Neural crest cell (in vitro differentiated cells): ENCODE data around the gene HAGHL. TPM values are rescaled to one million over a fixed set of nuclear protein-coding genes. Genes with fewer than 3 reads are reported as not detected.
A peak's percentile ranks its signal among the peaks of the same experiment; 100 is the strongest.

Source experiments
- DNase-seq: peaks from one replicate; pipeline ENCODE4 v3.0.0; 2021; ENCODE audit warnings: low read depth, mixed read lengths, low spot score
- H3K27ac Mint-ChIP-seq: one replicate; pipeline ENCODE4 v1.8.0; 2021; ENCODE audit warnings: mild to moderate bottlenecking, mixed read lengths; ENCODE audit not compliant: unreplicated experiment
- H3K27me3 Mint-ChIP-seq: 2 replicates; pipeline ENCODE4 v1.8.0; 2021; ENCODE audit warnings: low read depth, mild to moderate bottlenecking, mixed read lengths
- H3K36me3 Mint-ChIP-seq: 2 replicates; pipeline ENCODE4 v1.8.0; 2021; ENCODE audit warnings: low read depth, mild to moderate bottlenecking, mixed read lengths
- H3K4me1 Mint-ChIP-seq: 2 replicates; pipeline ENCODE4 v1.8.0; 2021; ENCODE audit warnings: mixed read lengths
- H3K4me3 Mint-ChIP-seq: one replicate; pipeline ENCODE4 v1.8.0; 2021; ENCODE audit warnings: mild to moderate bottlenecking, mixed read lengths
- H3K9me3 Mint-ChIP-seq: 2 replicates; pipeline ENCODE4 v1.8.0; 2021; ENCODE audit warnings: mixed read lengths
- CTCF ChIP-seq: fragments of 200-600 bp; sonication (generic); conservative IDR thresholded peaks from 2 replicates; pipeline ENCODE4 v1.5.0; 2021; ENCODE audit warnings: antibody characterized with exemption, mild to moderate bottlenecking
- total RNA-seq: library from RNA; stranded (reverse); gene quantifications from 2 replicates; pipeline ENCODE4 v1.2.1, GENCODE V29; 2021

HAGHL gene
- total RNA-seq, 1 donor from 2014 or later = 15.4 TPM

- Mint-ChIP-seq H3K4me3 (peak overlapping the region; percentile 83), H3K36me3 (no peaks in the 10 kb centered on the region), H3K27ac (no peak overlapping the region), H3K27me3 (peaks cover 12% of the 10 kb centered on the region), H3K4me1 (peaks cover 11% of the 10 kb centered on the region), H3K9me3 (no peaks in the 10 kb centered on the region)
- no peak for TF ChIP-seq CTCF
- DNase-seq = no peak
Measured at GRCh38 chr16:724188-725040, 2.5 kb upstream of the HAGHL start.

GRCh38 chr16:725041-725376, 1.9 kb upstream of the HAGHL start:
- Mint-ChIP-seq H3K27me3 (peaks cover 10% of the 10 kb centered on the region), H3K4me1 (peaks cover 5% of the 10 kb centered on the region), H3K36me3 (no peaks in the 10 kb centered on the region), H3K4me3 (peak overlapping the region; percentile 83), H3K9me3 (no peaks in the 10 kb centered on the region), H3K27ac (no peak overlapping the region)
- no peak for TF ChIP-seq CTCF
- DNase-seq = no peak

- Mint-ChIP-seq H3K27me3 (peaks cover 6% of the 10 kb centered on the region), H3K36me3 (no peaks in the 10 kb centered on the region), H3K4me3 (peak overlapping the region; percentile 83), H3K4me1 (no peaks in the 10 kb centered on the region), H3K27ac (no peak overlapping the region), H3K9me3 (no peaks in the 10 kb centered on the region)
- TF ChIP-seq CTCF = no peak
- no peak for DNase-seq
Measured at GRCh38 chr16:725463-726187, 1.3 kb upstream of the HAGHL start.

GRCh38 chr16:726188-726437, 793 bp upstream of the HAGHL start:
- DNase-seq = no peak
- Mint-ChIP-seq H3K4me3 (peak overlapping the region; percentile 75), H3K27ac (no peak overlapping the region), H3K27me3 (peaks cover 6% of the 10 kb centered on the region), H3K4me1 (no peaks in the 10 kb centered on the region), H3K9me3 (no peaks in the 10 kb centered on the region), H3K36me3 (no peaks in the 10 kb centered on the region)
- TF ChIP-seq CTCF = no peak

GRCh38 chr16:727291-727977, 528 bp downstream of the HAGHL start:
- H3K27me3 Mint-ChIP-seq = peaks cover 6% of the 10 kb centered on the region
- no peak for DNase-seq
- H3K36me3 Mint-ChIP-seq = no peaks in the 10 kb centered on the region
- no peak overlapping the region for H3K4me3 Mint-ChIP-seq
- TF ChIP-seq CTCF = no peak
- no peaks in the 10 kb centered on the region for H3K9me3 Mint-ChIP-seq
- H3K27ac Mint-ChIP-seq = no peak overlapping the region
- H3K4me1 Mint-ChIP-seq = no peaks in the 10 kb centered on the region
